HEK293T (cell line): Measurements from ENCODE around the gene ZIC4.

Source experiments
- CTCF ChIA-PET: fragments of 350-600 bp; formaldehyde crosslinking; extraction: SDS; loops from one replicate; lab custom pipeline; 2021; ENCODE audit warnings: antibody characterized with exemption, inconsistent platforms; lab: Yijun Ruan, JAX
- POLR2A ChIA-PET: fragments of 350-600 bp; formaldehyde crosslinking; extraction: SDS; loops from one replicate; lab custom pipeline; 2020; ENCODE audit warnings: antibody characterized with exemption, inconsistent platforms; lab: Yijun Ruan, JAX
- DNase-seq: peaks from one replicate; pipeline ENCODE4 v3.0.0; 2012; ENCODE audit warnings: mixed read lengths; ENCODE audit errors: extremely low spot score
- ARNT ChIP-seq: fragments of 450-650 bp; IDR thresholded peaks from 2 replicates; pipeline ENCODE4 v1.6.1; 2017; ENCODE audit warnings: mild to moderate bottlenecking
- BHLHE40 ChIP-seq: fragments of 450-650 bp; IDR thresholded peaks from 2 replicates; pipeline ENCODE4 v1.6.1; 2016; ENCODE audit warnings: mild to moderate bottlenecking, moderate library complexity, borderline replicate concordance
- CTBP1 ChIP-seq: fragments of 450-650 bp; IDR thresholded peaks from 2 replicates; pipeline ENCODE4 v1.6.1; 2016; ENCODE audit warnings: borderline replicate concordance
- ELF4 ChIP-seq: fragments of 450-650 bp; IDR thresholded peaks from 2 replicates; pipeline ENCODE4 v1.6.1; 2017; ENCODE audit warnings: antibody characterized with exemption
- FOXA1 ChIP-seq: fragments of 450-650 bp; IDR thresholded peaks from 2 replicates; pipeline ENCODE4 v1.6.1; 2016; ENCODE audit warnings: mild to moderate bottlenecking
- FOXK2 ChIP-seq: fragments of 450-650 bp; IDR thresholded peaks from 2 replicates; pipeline ENCODE4 v1.6.1; 2016; ENCODE audit warnings: mild to moderate bottlenecking
- FOXM1 ChIP-seq: fragments of 450-650 bp; IDR thresholded peaks from 2 replicates; pipeline ENCODE4 v1.6.1; 2017; ENCODE audit warnings: mild to moderate bottlenecking, borderline replicate concordance
- HDGF ChIP-seq: fragments of 450-650 bp; IDR thresholded peaks from 2 replicates; pipeline ENCODE4 v1.6.1; 2017; ENCODE audit warnings: antibody characterized with exemption, borderline replicate concordance
- L3MBTL2 ChIP-seq: fragments of 450-650 bp; conservative IDR thresholded peaks from 2 replicates; pipeline ENCODE4 v1.6.1; 2016; ENCODE audit warnings: mild to moderate bottlenecking
- LEF1 ChIP-seq: fragments of 450-650 bp; IDR thresholded peaks from 2 replicates; pipeline ENCODE4 v1.6.1; 2017; ENCODE audit warnings: mild to moderate bottlenecking, borderline replicate concordance
- NFRKB ChIP-seq: fragments of 450-650 bp; IDR thresholded peaks from 2 replicates; pipeline ENCODE4 v1.6.1; 2016; ENCODE audit warnings: mild to moderate bottlenecking, moderate library complexity
- PKNOX1 ChIP-seq: fragments of 450-650 bp; IDR thresholded peaks from 2 replicates; pipeline ENCODE4 v1.6.1; 2016
- SP1 ChIP-seq: fragments of 450-650 bp; IDR thresholded peaks from 2 replicates; pipeline ENCODE4 v1.6.1; 2017
- SUZ12 ChIP-seq: fragments of 450-650 bp; IDR thresholded peaks from 2 replicates; pipeline ENCODE4 v1.6.1; 2016; ENCODE audit warnings: mild to moderate bottlenecking
- TARDBP ChIP-seq: fragments of 450-650 bp; IDR thresholded peaks from 2 replicates; pipeline ENCODE4 v1.6.1; 2016
- ZNF384 ChIP-seq: fragments of 450-650 bp; IDR thresholded peaks from 2 replicates; pipeline ENCODE4 v1.6.1; 2016

The ZIC4 gene

GRCh38 chr3:147415286-147415685, 8.9 kb upstream of the ZIC4 start:
- POLR2A ChIA-PET = no interaction called here
- no peak for TF ChIP-seq ZNF384
- TF ChIP-seq SUZ12 = no peak
- no peak for DNase-seq
- CTCF ChIA-PET = no interaction called here

DNA sequence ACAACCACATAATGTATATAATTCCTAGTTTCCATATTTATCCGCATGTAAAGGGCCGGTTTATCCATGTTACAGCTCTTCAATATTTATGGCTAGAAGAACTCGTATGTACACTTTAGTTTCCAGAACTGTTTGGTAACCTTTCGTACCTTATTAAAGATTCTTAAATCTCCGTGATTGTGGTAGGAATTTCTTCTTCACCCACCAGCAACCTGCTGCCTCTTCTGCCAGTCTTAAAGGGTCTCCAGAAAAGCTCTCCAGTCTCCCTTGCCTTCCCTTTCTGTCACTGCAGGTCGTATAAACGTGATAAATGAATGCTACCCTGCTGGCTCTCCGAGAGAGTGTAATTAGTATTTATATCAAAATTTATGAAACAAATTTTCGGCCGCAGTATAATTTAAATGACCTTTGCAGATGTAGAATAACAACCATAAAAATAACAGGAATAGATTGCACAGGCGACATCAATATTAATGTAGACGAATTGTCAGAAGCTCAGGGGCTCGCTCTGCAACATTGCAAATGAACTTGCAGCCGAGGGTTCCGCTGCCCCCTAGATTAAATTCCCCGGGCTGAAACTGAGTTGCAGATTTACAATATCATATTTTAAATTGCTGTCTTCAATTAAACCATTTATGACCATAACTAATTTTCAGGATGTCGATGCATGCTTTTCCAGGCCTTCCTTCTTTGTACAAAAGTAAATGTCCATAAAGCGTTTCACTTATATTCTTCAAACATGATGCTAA, 8.2 kb upstream of the ZIC4 start:
- TF ChIP-seq FOXM1 (no peak), PKNOX1 (peak; percentile 68; the same call in 1 of the 2 replicates)
- CTCF ChIA-PET = no interaction called here
- POLR2A ChIA-PET = no interaction called here
- DNase-seq = no peak

DNA sequence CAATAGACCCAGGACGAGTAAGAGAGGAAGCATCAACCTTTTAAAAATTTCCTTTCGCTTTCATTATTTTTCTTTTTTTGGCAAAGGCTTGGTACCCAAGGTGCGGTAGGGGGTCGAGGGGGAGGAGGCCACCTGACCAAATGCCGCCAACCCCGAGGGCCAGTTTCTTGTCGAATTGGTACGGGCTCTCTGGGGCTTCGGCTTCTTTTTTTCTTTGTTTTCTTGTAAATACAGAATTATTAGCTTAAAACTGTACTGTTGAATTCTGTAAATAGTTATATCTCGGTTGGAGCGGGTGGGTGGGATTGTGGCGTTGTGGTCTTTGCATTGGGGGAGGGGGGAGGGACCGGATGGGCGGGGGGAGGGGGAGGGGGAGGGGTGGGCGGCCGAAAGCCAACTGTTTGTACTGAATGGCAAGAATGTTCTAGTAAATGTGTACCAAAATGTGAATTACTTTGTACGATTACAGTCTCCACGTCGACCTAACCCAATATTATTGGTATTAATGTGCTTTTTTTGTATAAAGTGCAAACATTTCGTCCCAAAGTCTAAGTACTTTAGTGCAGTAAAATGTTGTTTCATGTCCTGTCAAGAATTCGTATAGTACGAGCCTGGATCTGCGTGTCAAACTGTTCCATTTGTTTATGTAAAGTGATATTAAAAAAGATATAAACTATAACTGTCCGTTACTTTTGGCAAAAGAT, 7.5 kb upstream of the ZIC4 start:
- DNase-seq = no peak
- no peak for TF ChIP-seq FOXK2
- no peak for TF ChIP-seq ZNF384
- no peak for TF ChIP-seq TARDBP
- ChIA-PET CTCF (no interaction called here), POLR2A (no interaction called here)

DNA sequence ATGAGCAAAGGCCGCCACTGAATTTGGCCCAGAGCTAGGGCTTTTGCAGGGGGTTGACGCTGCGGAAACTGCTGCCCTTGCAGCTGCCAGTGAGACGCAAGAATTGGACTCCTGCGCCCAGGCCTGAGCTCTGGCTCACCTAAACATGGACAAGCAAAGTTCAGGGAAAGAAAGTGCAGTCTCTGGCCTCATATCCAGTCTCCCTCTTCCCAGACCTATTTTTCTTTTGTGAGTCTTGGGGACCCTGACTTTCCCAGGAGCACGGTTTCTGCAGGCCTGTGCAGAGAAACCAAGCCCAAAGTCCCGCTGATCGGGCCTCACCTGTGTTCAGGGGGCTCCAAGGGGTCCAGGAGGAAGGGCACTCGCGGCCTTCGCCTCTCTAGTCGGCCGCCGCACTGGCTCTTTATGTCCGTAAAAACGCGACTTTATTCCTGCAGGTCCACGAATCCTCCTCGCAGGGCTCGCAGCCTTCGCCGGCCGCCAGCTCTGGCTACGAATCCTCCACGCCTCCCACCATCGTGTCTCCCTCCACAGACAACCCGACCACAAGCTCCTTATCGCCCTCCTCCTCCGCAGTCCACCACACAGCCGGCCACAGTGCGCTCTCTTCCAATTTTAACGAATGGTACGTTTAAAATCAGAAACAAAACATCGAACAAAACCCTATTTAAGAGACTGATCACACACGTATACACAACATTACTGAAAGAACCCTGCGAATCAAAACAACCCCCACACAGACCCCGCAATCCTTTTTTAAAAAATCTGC, 6.8 kb upstream of the ZIC4 start:
- TF ChIP-seq SUZ12 = no peak
- TF ChIP-seq TARDBP = no peak
- no peak for TF ChIP-seq FOXM1
- TF ChIP-seq FOXK2 = no peak
- TF ChIP-seq BHLHE40 = no peak
- TF ChIP-seq HDGF = no peak
- TF ChIP-seq ELF4 = no peak
- no peak for TF ChIP-seq NFRKB
- ChIA-PET CTCF (no interaction called here), POLR2A (no interaction called here)
- DNase-seq = no peak

- TF ChIP-seq FOXK2 = no peak
- TF ChIP-seq LEF1 = no peak
- TF ChIP-seq ARNT = no peak
- no peak for TF ChIP-seq TARDBP
- TF ChIP-seq FOXM1 = no peak
- TF ChIP-seq HDGF = no peak
- no peak for TF ChIP-seq CTBP1
- TF ChIP-seq L3MBTL2 = no peak
- no peak for TF ChIP-seq BHLHE40
- TF ChIP-seq SP1 = no peak
- no peak for TF ChIP-seq ZNF384
- TF ChIP-seq FOXA1 = no peak
- no peak for TF ChIP-seq NFRKB
- TF ChIP-seq ELF4 = no peak
- TF ChIP-seq PKNOX1 = no peak
- no peak for TF ChIP-seq SUZ12
- ChIA-PET POLR2A (no interaction called here), CTCF (no interaction called here)
- DNase-seq = no peak
Observed at GRCh38 chr3:147412261-147412916, 6.0 kb upstream of the ZIC4 start.

GRCh38 chr3:147411815-147412241, 5.5 kb upstream of the ZIC4 start:
- POLR2A ChIA-PET = no interaction called here
- CTCF ChIA-PET = no interaction called here
- no peak for TF ChIP-seq FOXM1
- TF ChIP-seq TARDBP = no peak
- no peak for TF ChIP-seq FOXK2
- TF ChIP-seq L3MBTL2 = no peak
- no peak for DNase-seq

DNA sequence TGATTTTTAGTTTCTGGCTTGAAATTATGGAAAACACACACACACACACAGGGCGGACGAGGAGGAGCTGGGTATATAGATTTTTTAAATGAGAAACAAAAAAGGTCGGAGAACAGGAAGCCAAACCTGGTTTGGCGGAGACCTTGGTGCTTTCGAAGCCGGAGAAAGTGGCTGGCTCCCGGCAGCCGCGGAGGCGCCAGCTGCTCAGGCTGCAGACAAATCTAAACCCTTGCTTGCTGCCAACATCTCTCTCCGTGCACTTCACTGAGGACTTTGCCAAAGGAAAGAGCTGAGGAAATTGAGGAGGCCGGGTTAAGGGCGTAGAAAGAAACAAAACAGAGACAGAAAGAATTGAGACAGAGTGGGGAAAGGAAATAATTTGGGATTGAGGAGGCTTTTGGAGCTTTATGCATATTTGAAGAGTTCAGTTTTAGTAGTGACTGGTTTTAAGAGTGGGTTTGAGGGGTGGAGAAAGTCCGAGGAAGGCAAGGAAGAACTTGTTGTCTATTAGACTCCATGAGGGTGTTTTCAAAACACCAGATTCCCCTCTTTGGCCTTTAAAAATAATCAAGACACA, 5.0 kb upstream of the ZIC4 start:
- CTCF ChIA-PET = no interaction called here
- DNase-seq = no peak
- TF ChIP-seq FOXM1 = no peak
- TF ChIP-seq HDGF = no peak
- TF ChIP-seq ELF4 = no peak
- no peak for TF ChIP-seq ZNF384
- no peak for TF ChIP-seq SUZ12
- no peak for TF ChIP-seq CTBP1
- TF ChIP-seq SP1 = no peak
- POLR2A ChIA-PET = no interaction called here
